Esophagus squamous epithelium (tissue), 4 donors: ENCODE measurements around the gene KDM5D.

Source experiments
- POLR2A ChIP-seq, 4 donors: fragments of 450-650 bp; IDR thresholded peaks; one replicate each; pipeline ENCODE4 v1.6.1; 2017; ENCODE audit warnings: antibody characterized with exemption in 4 of 4, mild to moderate bottlenecking in 4 of 4, moderate library complexity in 3 of 4
- TF ChIP-seq, protein P1 (sequence below), 6 experiments: fragments of 450-650 bp in 4 of 6; fragments of 200-600 bp in 2 of 6; sonication (generic) in 2 of 6; IDR thresholded peaks; one replicate each; pipeline ENCODE4 v1.5.1; 2016 to 2019; ENCODE audit warnings: antibody characterized with exemption in 6 of 6, mild to moderate bottlenecking in 4 of 6, moderate library complexity in 4 of 6

DNA sequence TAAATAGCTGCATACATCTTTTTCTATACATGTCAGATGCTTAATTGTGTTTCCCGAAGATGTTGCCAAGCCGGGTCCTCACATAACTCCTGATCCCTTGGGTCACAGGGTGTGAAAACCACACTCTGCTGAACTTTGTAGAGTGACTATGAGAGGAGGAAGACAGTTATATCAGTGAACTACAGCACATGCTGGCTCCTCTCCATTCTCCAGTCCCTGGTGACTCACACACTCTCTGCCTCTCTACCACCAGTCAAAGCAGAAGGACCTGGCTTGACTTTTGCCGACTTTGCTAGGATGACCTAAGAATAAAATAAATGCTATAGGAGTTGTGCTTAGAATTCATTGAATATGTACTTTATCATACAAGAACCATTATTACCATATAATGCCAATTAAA is 23.8 kb upstream of the KDM5D start:
- TF ChIP-seq, protein P1, sequence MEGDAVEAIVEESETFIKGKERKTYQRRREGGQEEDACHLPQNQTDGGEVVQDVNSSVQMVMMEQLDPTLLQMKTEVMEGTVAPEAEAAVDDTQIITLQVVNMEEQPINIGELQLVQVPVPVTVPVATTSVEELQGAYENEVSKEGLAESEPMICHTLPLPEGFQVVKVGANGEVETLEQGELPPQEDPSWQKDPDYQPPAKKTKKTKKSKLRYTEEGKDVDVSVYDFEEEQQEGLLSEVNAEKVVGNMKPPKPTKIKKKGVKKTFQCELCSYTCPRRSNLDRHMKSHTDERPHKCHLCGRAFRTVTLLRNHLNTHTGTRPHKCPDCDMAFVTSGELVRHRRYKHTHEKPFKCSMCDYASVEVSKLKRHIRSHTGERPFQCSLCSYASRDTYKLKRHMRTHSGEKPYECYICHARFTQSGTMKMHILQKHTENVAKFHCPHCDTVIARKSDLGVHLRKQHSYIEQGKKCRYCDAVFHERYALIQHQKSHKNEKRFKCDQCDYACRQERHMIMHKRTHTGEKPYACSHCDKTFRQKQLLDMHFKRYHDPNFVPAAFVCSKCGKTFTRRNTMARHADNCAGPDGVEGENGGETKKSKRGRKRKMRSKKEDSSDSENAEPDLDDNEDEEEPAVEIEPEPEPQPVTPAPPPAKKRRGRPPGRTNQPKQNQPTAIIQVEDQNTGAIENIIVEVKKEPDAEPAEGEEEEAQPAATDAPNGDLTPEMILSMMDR (IDR thresholded peaks at IDR 0.05) = no peak
- TF ChIP-seq POLR2A (IDR thresholded peaks at IDR 0.05) = no peak
